Activated CD4-positive, alpha-beta T cell treated with anti-CD3 and anti-CD28 coated beads, Interleukin-2, Interleukin-4, amounts not matched to agents 100 ng/mL and 50 ng/mL, durations not matched to agents 16 hours and 8 hours (primary cell): ENCODE results near the gene OPN1MW2.
"Not testable (repeated sequence)": the region's sequence is repeated elsewhere in the genome, so short reads cannot be mapped to it uniquely, and the experiment has no call there.

Experiments
- DNase-seq: peaks from one replicate; pipeline ENCODE4 v3.0.0-alpha.2; 2020; ENCODE audit warnings: low spot score

The OPN1MW2 gene

DNA sequence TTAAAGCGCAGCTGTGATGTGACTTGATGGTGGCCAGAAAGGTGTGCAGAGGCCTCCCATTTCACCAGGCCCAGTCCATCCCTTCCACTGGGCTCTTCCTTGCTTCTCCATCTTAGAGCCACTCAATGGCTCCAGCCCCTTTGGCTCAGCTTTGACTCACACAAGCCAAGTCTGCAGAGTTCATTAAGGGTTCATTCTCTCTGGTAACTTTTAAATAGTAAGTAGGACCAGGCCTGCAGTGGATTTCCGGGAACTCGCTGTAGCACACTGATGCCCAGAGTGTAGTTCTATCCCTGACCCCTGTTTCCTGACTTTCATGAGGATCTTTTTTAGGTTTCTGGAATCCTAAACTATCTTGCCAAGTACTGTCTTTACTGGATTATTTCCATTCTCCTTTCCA is 49.7 kb downstream of the OPN1MW2 start:
- not testable (repeated sequence) for DNase-seq
